Prostate gland (tissue), 2 donors: Measurements from ENCODE around the gene CDK5RAP2. TPM values are rescaled to one million over a fixed set of nuclear protein-coding genes. Genes with fewer than 3 reads are reported as not detected.

Source experiments
- DNase-seq: peaks from one replicate; pipeline ENCODE4 v3.0.0-alpha.2; 2019; ENCODE audit warnings: low spot score
- H3K27ac ChIP-seq, 2 donors: fragments of 200-600 bp; sonication (generic); 2 replicates each; pipeline ENCODE4 v1.5.1; 2017 to 2019
- H3K27me3 ChIP-seq: fragments of 200-600 bp; sonication (generic); replicated peaks from 2 replicates; pipeline ENCODE4 v1.5.1; 2019; ENCODE audit not compliant: insufficient read depth
- H3K36me3 ChIP-seq, 2 donors: fragments of 200-600 bp; sonication (generic); 1 replicate in 1 of 2; 2 replicates in 1 of 2; pipeline versions ENCODE4 v1.5.1 to v1.8.1; 2017 to 2019
- H3K4me1 ChIP-seq: fragments of 200-600 bp; sonication (generic); replicated peaks from 2 replicates; pipeline ENCODE4 v1.5.1; 2019
- H3K4me3 ChIP-seq, 2 donors: fragments of 200-600 bp; sonication (generic); 2 replicates each; pipeline ENCODE4 v1.5.1; 2017 to 2019
- H3K9me3 ChIP-seq: fragments of 200-600 bp; sonication (generic); 2 replicates; pipeline ENCODE4 v1.5.1; 2017
- CTCF ChIP-seq, 4 experiments: fragments of 200-600 bp in 2 of 4; fragments of 450-650 bp in 2 of 4; sonication (generic) in 2 of 4; IDR thresholded peaks; 1 replicate in 3 of 4; 2 replicates in 1 of 4; pipeline ENCODE4 v1.5.1; 2016 to 2019; ENCODE audit warnings: antibody characterized with exemption in 4 of 4, mild to moderate bottlenecking in 2 of 4, moderate library complexity in 2 of 4
- POLR2A ChIP-seq: fragments of 450-650 bp; IDR thresholded peaks from one replicate; pipeline ENCODE4 v1.6.1; 2016; ENCODE audit warnings: antibody characterized with exemption, mild to moderate bottlenecking
- POLR2AphosphoS5 ChIP-seq: sonication (generic); formaldehyde crosslinking; IDR thresholded peaks from one replicate; pipeline ENCODE4 v1.6.1; 2017; ENCODE audit warnings: antibody characterized with exemption
- WGBS: methylation state at CpG from one replicate; pipeline ENCODE4 v1.1.5; 2018; 5-methylcytosine and 5-hydroxymethylcytosine counted together
- intact Hi-C: fragments of 100-400 bp; cut with DNase I; formaldehyde crosslinking; loops from one replicate; pipeline ENCODE4 v1.14.2; 2022
- total RNA-seq, 2 donors: library from RNA; depleted of rRNA; stranded (reverse); fragments of >200 nt; gene quantifications; one replicate each; pipeline ENCODE4 v1.1.0, GENCODE V29; 2016

CDK5RAP2 gene
- total RNA-seq, 2 donors from 2014 or later = 48.6 to 54.1 TPM

GRCh38 chr9:120345379-120345778 is 234.6 kb downstream of the CDK5RAP2 start:
- no peak for DNase-seq
- Histone ChIP-seq H3K4me3 (no peak overlapping the region), H3K27me3 (no peaks in the 10 kb centered on the region), H3K27ac (no peak overlapping the region), H3K4me1 (no peaks in the 10 kb centered on the region), H3K9me3 (no peaks in the 10 kb centered on the region), H3K36me3 (no peaks in the 10 kb centered on the region)
- TF ChIP-seq POLR2A = no peak
- no peak for TF ChIP-seq POLR2AphosphoS5
- TF ChIP-seq CTCF (IDR thresholded peaks at IDR 0.05) = no peak
- intact Hi-C loops = loop anchor here (10.0 kb wide), 1 partner anchor 791 kb away; no protein-coding TSS in a partner anchor
- WGBS = 87% methylated on average over 2 of the region's 2 CpGs

GRCh38 chr9:120344230-120344629 is 235.7 kb downstream of the CDK5RAP2 start:
- intact Hi-C loops = loop anchor here (10.0 kb wide), 1 partner anchor 789 kb away; no protein-coding TSS in a partner anchor
- H3K36me3 ChIP-seq = no peaks in the 10 kb centered on the region
- H3K4me3 ChIP-seq = no peak overlapping the region
- no peak for DNase-seq
- WGBS = 86% methylated on average over 2 of the region's 2 CpGs
- no peaks in the 10 kb centered on the region for H3K27me3 ChIP-seq
- H3K9me3 ChIP-seq = no peaks in the 10 kb centered on the region
- no peak overlapping the region for H3K27ac ChIP-seq
- no peaks in the 10 kb centered on the region for H3K4me1 ChIP-seq
- TF ChIP-seq POLR2A (no peak), POLR2AphosphoS5 (no peak), CTCF (IDR thresholded peaks at IDR 0.05) (no peak)

GRCh38 chr9:120343416-120343815 is 236.6 kb downstream of the CDK5RAP2 start:
- intact Hi-C loops = loop anchor here (10.0 kb wide), 1 partner anchor 789 kb away; no protein-coding TSS in a partner anchor
- H3K9me3 ChIP-seq = no peaks in the 10 kb centered on the region
- no peaks in the 10 kb centered on the region for H3K27me3 ChIP-seq
- no peak for DNase-seq
- H3K4me3 ChIP-seq = no peak overlapping the region
- no peak overlapping the region for H3K27ac ChIP-seq
- no peaks in the 10 kb centered on the region for H3K36me3 ChIP-seq
- WGBS = 97% methylated on average over 2 of the region's 2 CpGs
- no peaks in the 10 kb centered on the region for H3K4me1 ChIP-seq
- TF ChIP-seq POLR2A (no peak), CTCF (IDR thresholded peaks at IDR 0.05) (no peak), POLR2AphosphoS5 (no peak)

Other genes with a start within 250 kb of the CDK5RAP2 start
- 10 to 100 TPM; 12.0 to 25.3 TPM for gene MEGF9, start 134.3 kb upstream of the CDK5RAP2 start, total RNA-seq
- gene FBXW2, start 213.2 kb upstream of the CDK5RAP2 start, total RNA-seq = 10 to 100 TPM; 38.3 to 57.1 TPM